SK-N-DZ (cell line): ENCODE results near the gene ARID4A.
"Not testable (repeated sequence)": the region's sequence is repeated elsewhere in the genome, so short reads cannot be mapped to it uniquely, and the experiment has no call there.

ENCODE experiments used
- DNase-seq: peaks from one replicate; pipeline ENCODE4 v3.0.0-alpha.2; 2015; ENCODE audit warnings: low spot score

Gene ARID4A

DNA sequence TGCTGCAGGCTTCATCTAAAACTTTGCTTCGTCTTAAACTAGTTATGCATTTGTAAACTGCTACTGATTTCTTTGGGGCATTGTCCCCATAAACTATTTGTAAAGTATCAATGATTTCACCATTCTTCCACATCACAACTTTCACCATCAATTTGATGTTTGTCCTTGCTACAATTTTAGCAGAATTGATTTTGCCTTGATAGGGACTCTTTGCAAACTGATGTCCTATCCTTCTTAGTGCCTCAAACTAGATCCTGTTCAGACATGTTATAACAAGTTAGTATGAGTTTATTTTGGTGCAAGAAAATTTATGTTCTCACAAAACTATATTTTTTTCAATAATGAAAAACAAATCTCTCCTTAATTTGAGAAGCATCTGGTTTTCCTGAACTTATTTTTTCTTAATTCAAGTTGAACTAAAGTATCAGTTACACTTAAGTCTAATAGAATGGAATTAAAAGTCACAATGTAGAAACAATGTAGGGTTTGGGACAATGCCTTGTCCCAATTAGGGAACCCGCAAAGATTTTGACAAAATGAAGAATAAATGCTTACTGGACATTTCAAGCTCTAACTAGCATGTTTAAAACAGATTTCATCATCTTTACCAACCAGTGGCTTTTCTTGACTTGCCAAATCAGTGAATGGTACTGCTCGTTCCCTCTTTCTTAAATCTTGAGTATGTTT is 10.1 kb upstream of the ARID4A start:
- no peak for DNase-seq

DNA sequence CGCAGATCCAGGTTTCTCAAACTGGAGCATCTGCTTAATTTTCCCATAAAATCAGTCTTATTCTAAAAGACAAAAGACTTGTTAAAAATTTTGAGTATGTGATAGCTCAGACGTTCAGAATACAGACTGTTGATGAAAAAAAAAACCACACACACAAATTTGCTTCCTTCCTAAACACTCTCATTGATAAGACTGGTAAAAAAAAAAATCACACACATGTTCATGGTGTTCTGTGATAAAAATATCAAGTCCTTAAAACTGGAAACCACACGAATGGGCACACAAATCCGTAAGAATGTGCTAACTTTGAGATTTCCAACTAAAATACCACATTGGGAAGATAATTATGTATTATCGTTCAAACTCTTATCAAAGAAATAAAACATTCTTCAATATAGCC is 6.7 kb upstream of the ARID4A start:
- no peak for DNase-seq

DNA sequence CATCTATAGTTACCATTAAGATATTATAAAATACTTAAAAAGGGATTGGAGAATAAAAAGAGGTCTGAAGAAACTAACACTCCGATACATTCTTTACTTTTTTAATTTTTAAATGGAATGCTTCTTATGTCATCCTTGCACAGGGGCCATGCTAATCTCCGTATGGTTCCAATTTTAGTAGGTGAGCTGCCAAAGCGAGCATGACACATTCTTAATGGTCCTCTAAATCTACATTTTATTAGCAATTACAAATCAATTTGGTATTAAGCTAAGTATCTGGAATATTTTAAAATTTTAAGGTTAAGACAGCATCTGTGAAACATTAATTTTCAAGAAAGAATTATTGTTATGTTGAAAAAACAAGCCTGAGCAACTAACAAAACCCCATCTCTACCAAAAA is 6.2 kb upstream of the ARID4A start:
- DNase-seq = no peak

- no peak for DNase-seq
Measured at GRCh38 chr14:58294201-58294600, 4.2 kb upstream of the ARID4A start.

GRCh38 chr14:58296726-58297125 is 1.6 kb upstream of the ARID4A start:
- no peak for DNase-seq

- DNase-seq = no peak
Measured at GRCh38 chr14:58297412-58297761, 968 bp upstream of the ARID4A start.

DNA sequence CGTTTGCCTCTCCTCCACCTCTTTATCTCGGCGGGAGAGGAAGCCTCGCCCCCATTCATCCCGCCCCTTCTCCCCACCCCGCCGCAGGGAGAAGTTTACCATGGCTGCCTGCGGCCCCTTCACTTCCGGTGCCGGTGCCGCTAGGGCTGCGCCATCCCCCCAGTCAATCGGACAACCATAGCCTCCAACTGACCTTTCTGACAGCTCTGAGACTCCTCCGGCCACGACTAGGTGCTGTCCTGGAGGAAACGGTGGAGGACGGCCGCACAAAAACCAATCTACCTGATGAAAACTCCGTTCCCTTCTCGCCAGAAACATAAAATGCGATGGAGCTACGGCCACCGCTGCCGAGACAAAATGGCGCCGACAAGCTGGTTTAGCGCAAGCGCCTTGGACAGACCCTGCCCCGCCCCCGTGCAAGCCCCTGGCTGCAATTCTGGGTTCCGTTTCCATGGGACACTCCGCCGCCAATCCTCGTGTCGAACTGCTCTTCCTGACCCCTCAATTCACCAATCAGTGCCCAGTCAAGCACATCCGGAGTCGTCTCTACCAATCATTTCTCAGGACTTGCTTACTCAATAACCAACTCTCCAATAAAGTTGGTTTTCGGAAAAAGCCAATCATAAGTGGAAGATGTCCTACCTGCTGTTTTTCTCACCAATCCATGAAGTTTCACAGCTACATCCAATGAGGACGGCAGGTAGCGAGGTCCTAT is 436 bp upstream of the ARID4A start:
- DNase-seq = peak; percentile 100

DNA sequence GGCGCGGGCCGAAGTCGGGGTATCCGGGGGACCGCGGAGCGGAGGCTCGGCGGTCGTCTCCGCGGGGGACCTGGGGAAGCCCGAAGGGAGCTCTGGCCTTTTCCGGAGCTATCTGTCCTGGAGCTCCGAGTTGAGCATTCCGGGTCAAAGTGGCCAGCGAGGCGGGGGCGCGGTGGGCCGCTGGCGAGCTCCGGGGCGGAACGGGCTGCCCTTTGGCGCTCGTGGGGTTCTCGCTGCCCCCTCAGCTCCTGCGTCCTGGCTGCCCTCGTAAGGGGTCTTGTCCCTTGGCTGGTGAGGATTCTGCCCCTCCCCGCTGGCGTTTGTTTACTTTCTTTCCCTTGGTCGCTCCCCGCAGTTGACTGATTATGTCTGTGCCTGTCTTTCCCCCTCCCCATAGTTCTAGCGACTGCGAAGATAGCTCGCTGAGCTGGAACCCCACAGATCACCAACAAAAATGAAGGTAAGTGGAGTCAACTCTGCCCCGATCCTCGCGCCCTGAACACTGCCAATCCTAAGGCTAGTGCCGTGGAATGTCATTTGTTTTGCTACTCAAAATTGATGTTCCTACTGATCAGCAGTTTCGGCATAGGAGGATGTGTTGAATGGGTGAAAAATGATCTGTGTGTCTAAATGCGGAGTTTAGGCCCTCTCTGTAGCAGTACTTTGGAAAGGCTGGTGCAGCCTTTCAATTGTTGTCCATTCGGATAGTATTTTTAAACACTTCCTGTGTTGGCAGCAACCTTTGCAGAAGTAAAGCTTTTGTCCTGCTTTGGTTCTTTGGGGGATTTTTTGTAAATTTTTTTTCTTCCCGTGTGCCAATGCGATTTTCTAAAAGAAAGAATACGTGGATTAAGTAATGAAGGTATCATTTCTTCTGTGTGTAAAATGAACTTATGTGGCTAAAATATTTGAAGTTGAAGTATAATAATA is 1.3 kb downstream of the ARID4A start:
- peak; percentile 5 for DNase-seq

DNA sequence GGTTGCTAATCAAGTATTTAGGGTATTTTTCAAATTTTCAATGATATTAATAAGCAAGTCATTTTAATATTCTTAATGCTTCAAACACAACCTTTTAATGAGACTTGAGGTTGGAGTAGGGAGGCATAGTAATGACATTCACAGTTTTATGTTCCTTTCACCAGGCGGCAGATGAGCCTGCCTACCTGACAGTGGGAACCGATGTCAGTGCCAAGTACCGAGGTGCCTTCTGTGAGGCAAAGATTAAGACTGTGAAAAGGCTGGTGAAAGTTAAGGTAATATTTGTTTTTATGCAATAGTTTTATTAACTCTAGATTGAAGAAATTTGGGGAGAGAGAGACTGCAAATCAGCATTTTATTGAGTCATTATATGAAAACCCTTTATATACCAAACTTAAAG is 3.1 kb downstream of the ARID4A start:
- DNase-seq = no peak

DNA sequence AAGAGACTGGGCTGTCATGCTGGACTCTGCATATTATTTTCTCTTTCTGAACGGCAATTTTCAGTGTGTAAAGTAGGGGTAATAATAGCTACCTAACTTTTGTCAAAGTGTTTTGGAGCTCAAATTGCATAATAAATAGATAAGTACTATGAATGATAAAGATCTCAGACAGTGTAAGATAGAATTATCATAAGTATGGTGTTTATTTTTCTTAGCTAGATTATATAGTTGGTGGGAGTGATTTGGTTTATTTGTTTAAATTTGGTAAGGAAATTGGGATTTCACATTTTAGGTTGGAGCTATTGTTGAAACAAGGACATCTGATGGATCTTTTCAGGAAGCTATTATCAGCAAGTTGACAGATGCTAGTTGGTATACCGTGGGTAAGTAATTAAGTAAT is 7.4 kb downstream of the ARID4A start:
- no peak for DNase-seq

DNA sequence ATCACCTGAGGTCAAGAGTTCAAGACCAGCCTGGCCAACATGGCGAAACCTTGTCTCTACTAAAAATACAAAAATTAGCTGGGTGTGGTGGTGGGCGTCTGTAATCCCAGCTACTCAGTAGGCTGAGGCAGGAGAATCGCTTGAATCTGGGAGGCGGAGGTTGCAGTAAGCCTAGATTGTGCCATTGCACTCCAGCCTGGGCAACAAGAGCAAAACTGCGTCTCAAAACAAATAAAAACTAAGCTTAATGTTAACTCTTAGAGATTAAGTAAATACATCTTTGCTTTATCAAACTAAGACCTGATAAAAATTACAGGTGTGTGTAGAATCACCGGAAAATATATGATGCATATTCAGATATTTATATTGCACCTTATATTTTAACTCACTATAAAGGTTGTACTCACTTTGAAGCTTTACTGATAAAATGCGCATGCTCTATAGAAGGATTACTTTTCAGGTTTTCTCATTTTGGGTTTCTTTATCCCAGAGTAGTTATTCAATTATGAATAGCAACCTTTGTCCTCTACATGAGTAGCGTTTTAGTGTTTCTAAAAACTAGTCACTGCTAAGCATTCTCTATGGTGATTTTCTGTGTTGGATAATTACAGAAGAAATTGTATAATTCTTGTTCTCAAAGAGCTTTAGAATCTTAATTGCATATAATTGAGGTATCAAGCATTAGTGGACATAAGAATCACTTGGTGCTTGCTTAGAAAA is 9.4 kb downstream of the ARID4A start:
- no peak for DNase-seq

DNA sequence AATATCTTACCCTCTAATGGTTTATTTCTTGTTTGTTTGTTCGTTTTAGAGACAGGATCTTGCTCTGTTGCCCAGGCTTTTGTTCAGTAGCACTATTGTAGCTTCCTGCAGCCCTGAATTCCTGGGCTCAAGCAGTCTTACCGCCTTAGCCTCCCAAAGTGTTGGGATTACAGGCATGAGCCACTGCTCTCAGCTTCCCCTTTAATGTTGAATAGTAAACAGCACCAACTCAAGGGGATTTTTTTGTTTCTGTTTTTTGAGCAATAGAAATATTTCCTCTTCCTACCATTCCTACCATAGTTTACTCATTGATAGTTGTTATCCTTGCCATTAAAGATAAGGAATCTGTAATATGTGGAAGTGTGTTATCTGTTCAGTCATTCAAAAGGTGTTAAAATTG is 10.7 kb downstream of the ARID4A start:
- no peak for DNase-seq

DNA sequence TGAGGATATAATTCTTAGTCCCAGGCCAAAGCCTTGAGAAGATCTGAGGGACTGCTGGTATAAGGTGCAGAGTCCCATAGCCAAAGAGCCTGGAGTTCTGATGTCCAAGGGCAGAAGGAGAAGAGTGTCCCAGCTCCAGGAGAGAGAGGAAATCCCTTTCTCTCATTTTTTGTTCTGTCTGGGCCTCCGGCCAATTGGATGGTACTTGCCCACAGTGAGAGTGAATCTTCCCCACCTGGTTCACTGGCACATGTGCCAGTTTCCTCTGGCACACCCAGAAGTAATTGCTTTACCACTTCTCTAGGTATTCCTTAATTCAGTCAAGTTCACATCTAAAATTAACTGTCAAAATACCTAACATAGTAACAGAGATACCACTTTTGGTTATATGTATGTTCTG is 15.3 kb downstream of the ARID4A start:
- no peak for DNase-seq

GRCh38 chr14:58315606-58316005 is 17.3 kb downstream of the ARID4A start:
- no peak for DNase-seq

DNA sequence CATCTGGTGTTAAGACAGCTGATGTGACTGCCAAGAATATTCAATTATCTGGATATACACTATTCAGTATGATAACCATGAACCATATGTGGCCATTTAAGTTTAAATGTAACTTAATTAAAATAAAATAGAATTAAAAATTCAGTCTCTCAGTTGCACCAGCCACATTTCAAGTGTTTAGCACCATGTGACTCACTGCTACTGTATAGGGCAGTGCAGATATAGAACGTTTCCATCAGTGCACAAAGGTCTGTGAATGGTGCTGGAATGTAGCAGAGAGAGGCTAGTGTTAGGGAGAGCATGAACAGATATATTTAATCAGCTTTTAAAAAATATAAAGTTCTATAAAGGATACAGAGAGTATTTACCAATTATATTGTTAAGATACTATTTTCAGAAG is 28.7 kb downstream of the ARID4A start:
- peak; percentile 1 for DNase-seq

GRCh38 chr14:58331111-58331510 is 32.8 kb downstream of the ARID4A start:
- peak; percentile 93 for DNase-seq

- DNase-seq = no peak
Measured at GRCh38 chr14:58332561-58332960, 34.2 kb downstream of the ARID4A start.

- not testable (repeated sequence) for DNase-seq
Measured at GRCh38 chr14:58339666-58340065, 41.3 kb downstream of the ARID4A start.

- no peak for DNase-seq
Measured at GRCh38 chr14:58341152-58341748, 42.9 kb downstream of the ARID4A start.

DNA sequence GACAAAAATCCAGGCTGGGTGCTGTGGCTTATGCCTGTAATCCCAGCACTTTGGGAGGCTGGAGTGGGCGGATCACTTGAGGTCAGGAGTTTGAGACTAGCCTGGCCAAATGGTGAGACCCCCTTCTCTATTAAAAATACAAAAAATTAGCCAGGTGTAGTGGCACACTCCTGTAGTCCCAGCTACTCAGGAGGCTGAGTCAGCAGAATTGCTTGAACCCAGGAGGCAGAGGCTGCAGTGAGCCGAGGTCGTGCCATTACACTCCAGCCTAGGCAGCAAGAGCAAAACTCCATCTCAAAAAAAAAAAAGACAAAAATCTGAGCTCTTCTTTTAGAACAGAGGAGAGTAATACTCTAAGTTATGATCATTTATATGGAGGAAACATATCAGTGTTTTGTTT is 45.2 kb downstream of the ARID4A start:
- DNase-seq = not testable (repeated sequence)
